H1 (cell line): ENCODE measurements around the gene ITPRIPL2. TPM values are rescaled to one million over a fixed set of nuclear protein-coding genes. Genes with fewer than 3 reads are reported as not detected.

Experiments
- PHF8 ChIP-seq: fragments of 200-600 bp; sonication (generic); conservative IDR thresholded peaks from 2 replicates; pipeline ENCODE4 v1.7.1; 2012; ENCODE audit warnings: low read depth, mild to moderate bottlenecking, inconsistent platforms, low read length, moderate library complexity
- polyA plus RNA-seq, 7 experiments: library from polyadenylated mRNA; depleted of rRNA in 3 of 7; stranded (reverse) in 5 of 7; unstranded in 2 of 7; fragments of >200 nt in 5 of 7; fragments of 200-250 nt in 2 of 7; gene quantifications; 1 replicate in 5 of 7; 2 replicates in 1 of 7; 4 replicates in 1 of 7; pipeline versions ENCODE4 v1.2.1 to v1.2.3, GENCODE V29; 2011 to 2013; ENCODE audit warnings: missing spikeins in 2 of 7, mixed read lengths in 2 of 7
- total RNA-seq: library from RNA; stranded (reverse); fragmentation: NEBNext Ultra II Directional; extraction: Animal tissue kit (Norgen Biotek cat#: 25700); gene quantifications from 2 replicates; pipeline ENCODE4 v1.2.1, GENCODE V29; 2021

The ITPRIPL2 gene
- total and polyA plus RNA-seq, 2 of the 8 experiments (the other 6 are each of a cell fraction or from before 2014, with no cell fraction given): 1.1 to 3.4 TPM

DNA sequence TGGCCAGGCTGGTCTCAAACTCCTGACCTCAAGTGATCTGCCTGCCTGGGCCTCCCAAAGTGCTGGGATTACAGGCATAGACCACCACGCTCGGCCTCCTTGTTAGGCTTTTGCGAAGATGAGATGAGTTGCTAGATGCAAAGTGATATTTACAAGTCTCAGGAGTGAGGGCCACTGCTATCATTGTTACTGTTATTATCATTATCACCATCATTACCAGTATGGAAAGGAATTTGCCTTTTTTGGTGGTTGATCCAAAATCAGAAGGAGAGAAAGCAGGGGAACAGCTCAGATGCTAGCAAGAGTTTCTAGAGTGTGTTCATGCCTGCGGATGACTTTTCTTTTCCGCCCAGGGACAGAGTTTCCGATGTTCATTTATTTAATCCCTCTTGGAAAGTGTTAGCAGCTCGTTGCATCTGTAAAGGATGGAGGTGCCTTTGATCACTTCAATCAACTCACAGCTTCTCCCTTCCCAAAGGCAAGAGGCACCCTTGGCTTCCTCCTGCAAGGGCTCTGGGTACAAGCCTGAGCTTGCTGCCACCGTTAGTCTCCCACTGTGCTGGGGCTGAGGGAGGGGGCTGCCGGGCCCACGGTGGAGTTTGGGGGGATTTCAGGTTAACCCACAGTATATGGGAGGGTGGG is 21.6 kb downstream of the ITPRIPL2 start (continued):
- TF ChIP-seq PHF8: no peak
